Testis (tissue), 2 donors: Measurements from ENCODE around the gene UBE2H.

Experiments used
- POLR2A ChIP-seq: fragments of 450-650 bp; IDR thresholded peaks from one replicate; pipeline ENCODE4 v1.6.1; 2017; ENCODE audit warnings: antibody characterized with exemption, mild to moderate bottlenecking, moderate library complexity
- TF ChIP-seq, protein P1 (sequence below), 3 experiments: fragments of 450-650 bp in 2 of 3; fragments of 200-600 bp in 1 of 3; sonication (generic) in 1 of 3; IDR thresholded peaks; one replicate each; pipeline ENCODE4 v1.5.1; 2016 to 2019; ENCODE audit warnings: antibody characterized with exemption in 3 of 3, mild to moderate bottlenecking in 2 of 3, moderate library complexity in 1 of 3

GRCh38 chr7:129950933-129951225 lies 1.9 kb downstream of the UBE2H start:
- TF ChIP-seq POLR2A: no peak
- TF ChIP-seq, protein P1, sequence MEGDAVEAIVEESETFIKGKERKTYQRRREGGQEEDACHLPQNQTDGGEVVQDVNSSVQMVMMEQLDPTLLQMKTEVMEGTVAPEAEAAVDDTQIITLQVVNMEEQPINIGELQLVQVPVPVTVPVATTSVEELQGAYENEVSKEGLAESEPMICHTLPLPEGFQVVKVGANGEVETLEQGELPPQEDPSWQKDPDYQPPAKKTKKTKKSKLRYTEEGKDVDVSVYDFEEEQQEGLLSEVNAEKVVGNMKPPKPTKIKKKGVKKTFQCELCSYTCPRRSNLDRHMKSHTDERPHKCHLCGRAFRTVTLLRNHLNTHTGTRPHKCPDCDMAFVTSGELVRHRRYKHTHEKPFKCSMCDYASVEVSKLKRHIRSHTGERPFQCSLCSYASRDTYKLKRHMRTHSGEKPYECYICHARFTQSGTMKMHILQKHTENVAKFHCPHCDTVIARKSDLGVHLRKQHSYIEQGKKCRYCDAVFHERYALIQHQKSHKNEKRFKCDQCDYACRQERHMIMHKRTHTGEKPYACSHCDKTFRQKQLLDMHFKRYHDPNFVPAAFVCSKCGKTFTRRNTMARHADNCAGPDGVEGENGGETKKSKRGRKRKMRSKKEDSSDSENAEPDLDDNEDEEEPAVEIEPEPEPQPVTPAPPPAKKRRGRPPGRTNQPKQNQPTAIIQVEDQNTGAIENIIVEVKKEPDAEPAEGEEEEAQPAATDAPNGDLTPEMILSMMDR (IDR thresholded peaks at IDR 0.05): no peak
